ENCODE data around the gene RBM45.

DNA sequence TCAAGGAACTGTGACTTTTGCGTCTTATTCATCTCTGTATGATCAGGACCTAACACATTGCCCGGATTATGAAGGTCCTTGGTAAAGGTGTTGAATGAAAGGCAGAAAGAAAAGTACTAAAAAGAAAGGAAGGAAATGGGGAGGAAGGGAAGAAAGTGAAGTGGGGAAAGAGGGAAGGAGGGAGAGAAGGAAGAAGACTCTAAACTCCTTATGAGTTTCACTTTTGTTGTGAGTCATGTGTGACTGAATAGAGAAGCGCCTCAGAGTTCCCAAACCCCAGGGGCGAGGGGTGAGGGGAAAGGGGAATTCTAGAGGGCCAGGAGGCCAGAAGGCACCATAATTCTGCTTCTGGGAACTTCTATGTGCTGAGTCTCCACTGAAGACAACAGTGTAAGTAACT is 51.2 kb downstream of the RBM45 start:
- TF ChIP-seq EZH2 (IDR thresholded peaks at IDR 0.05; ENCODE audit: borderline replicate concordance) = no peak
- TF ChIP-seq CTCF (IDR thresholded peaks at IDR 0.05; ENCODE audit: poor library complexity) = no peak

All from hepatocyte (in vitro differentiated cells).